BLaER1 treated with 17β-estradiol and CSF1 and Interleukin-3, amounts not matched to agents 10 nM and 100 nM (cell line): ENCODE results near the gene DUSP9.
A peak's percentile ranks its signal among the peaks of the same experiment; 100 is the strongest.
"Not testable (repeated sequence)": the region's sequence is repeated elsewhere in the genome, so short reads cannot be mapped to it uniquely, and the experiment has no call there.

Experiments
- H3K27ac ChIP-seq, 11 experiments: shearing (Covaris generic); formaldehyde crosslinking; 2 replicates each; pipeline ENCODE4 v1.8.1; 2022
- H3K27me3 ChIP-seq, 11 experiments: shearing (Covaris generic); formaldehyde crosslinking; 2 replicates each; pipeline ENCODE4 v1.8.1; 2022
- H3K36me3 ChIP-seq, 11 experiments: shearing (Covaris generic); formaldehyde crosslinking; 2 replicates each; pipeline ENCODE4 v1.8.1; 2022
- H3K4me1 ChIP-seq, 10 experiments: shearing (Covaris generic); formaldehyde crosslinking; 2 replicates each; pipeline ENCODE4 v1.8.1; 2022
- H3K4me2 ChIP-seq, 11 experiments: shearing (Covaris generic); formaldehyde crosslinking; 2 replicates each; pipeline ENCODE4 v1.8.1; 2022
- H3K4me3 ChIP-seq, 10 experiments: shearing (Covaris generic); formaldehyde crosslinking; 2 replicates each; pipeline ENCODE4 v1.8.1; 2022
- H3K9ac ChIP-seq, 11 experiments: shearing (Covaris generic); formaldehyde crosslinking; 2 replicates each; pipeline ENCODE4 v1.8.1; 2022
- H3K9me3 ChIP-seq, 11 experiments: shearing (Covaris generic); formaldehyde crosslinking; replicated peaks in 1 of 11; 2 replicates each; pipeline ENCODE4 v1.8.1; 2022
- H4K20me1 ChIP-seq, 11 experiments: shearing (Covaris generic); formaldehyde crosslinking; 2 replicates each; pipeline ENCODE4 v1.8.1; 2022
- Cebpa-rat ChIP-seq, 11 experiments: shearing (Covaris generic); IDR thresholded peaks; 2 replicates each; pipeline ENCODE4 v1.8.1; 2022

DUSP9 gene

GRCh38 chrX:153692003-153692402 is 45.0 kb downstream of the DUSP9 start:
- Histone ChIP-seq H4K20me1 (peaks cover 0 to 60% (median 29%) of the 10 kb centered on the region in 11 experiments; a peak in 18 of 22 replicates), H3K9ac (no peak overlapping the region), H3K4me2 (peak overlapping the region in 6 of 11 experiments; percentile 32 to 53 (median 42); a peak in 11 of 22 replicates), H3K36me3 (peaks cover 0 to 9% (median 0%) of the 10 kb centered on the region in 11 experiments; a peak in 3 of 22 replicates), H3K27me3 (peaks cover 11 to 55% (median 29%) of the 10 kb centered on the region in 11 experiments; a peak in 21 of 22 replicates), H3K4me3 (no peak overlapping the region), H3K27ac (no peak overlapping the region), H3K4me1 (peaks cover 0 to 20% (median 11%) of the 10 kb centered on the region in 10 experiments; a peak in 12 of 20 replicates), H3K9me3 (peaks cover 0 to 19% (median 10%) of the 10 kb centered on the region in 11 experiments; a peak in 11 of 22 replicates)
- TF ChIP-seq Cebpa-rat (IDR thresholded peaks at IDR 0.05): no peak

DNA sequence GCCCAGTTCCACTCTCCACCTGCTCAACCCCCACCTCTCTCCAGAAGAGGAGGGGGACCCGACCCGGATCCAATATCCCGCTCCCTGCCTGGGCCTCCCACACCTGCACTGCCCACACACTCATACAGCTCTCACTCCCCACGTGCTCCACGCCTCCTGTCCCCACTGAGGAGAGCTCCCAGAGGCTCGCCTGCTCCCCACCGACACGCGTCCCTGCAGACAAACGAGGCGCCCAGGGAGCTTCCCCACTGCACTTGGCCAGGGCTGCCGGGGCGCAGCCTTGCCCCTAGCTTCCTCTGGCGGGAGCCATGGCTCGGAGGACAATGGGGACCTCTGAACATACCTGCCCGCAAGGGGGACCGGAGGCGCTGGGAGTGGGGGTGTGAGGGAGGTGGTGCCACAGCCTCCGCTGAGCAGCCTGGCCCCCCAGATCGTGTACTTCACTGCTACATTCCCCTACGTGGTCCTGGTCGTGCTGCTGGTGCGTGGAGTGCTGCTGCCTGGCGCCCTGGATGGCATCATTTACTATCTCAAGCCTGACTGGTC is 45.7 kb downstream of the DUSP9 start:
- no peak overlapping the region for H3K27ac ChIP-seq
- TF ChIP-seq Cebpa-rat (IDR thresholded peaks at IDR 0.05): no peak

DNA sequence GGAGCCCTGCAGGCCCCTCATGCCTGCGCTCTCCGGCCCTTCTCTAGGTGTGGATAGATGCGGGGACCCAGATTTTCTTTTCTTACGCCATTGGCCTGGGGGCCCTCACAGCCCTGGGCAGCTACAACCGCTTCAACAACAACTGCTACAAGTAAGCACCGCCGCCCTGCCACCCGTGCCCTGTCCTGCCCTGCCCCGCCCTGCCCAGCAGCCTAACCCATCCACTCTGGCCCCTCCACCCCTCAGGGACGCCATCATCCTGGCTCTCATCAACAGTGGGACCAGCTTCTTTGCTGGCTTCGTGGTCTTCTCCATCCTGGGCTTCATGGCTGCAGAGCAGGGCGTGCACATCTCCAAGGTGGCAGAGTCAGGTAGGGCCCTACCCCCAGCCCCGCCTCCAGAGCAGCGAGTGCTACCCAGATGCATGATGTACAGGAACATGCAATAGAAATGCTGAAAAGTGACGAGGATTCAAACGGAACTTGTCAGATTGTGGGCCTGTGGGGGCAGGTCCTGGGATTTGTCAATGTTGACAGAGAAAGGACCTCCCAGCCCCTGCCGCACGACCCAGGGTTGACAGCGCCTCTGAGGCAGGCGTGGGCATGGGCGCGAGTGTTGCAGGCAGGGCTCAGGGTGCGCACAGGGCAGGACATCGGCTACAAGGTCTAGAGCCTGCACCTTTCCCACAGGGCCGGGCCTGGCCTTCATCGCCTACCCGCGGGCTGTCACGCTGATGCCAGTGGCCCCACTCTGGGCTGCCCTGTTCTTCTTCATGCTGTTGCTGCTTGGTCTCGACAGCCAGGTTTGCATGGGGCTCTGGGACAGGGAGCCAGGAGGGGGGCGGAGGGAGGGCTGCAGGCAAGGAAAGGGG is 46.4 kb downstream of the DUSP9 start:
- TF ChIP-seq Cebpa-rat (IDR thresholded peaks at IDR 0.05): no peak
- peaks cover 0 to 17% (median 3%) of the 10 kb centered on the region in 11 experiments; a peak in 11 of 22 replicates for H3K36me3 ChIP-seq
- no peak overlapping the region for H3K9ac ChIP-seq
- H3K4me2 ChIP-seq: peak overlapping the region in 5 of 11 experiments; percentile 32 to 53 (median 49); a peak in 4 of 22 replicates
- no peak overlapping the region for H3K27ac ChIP-seq
- H4K20me1 ChIP-seq: peaks cover 3 to 73% (median 40%) of the 10 kb centered on the region in 11 experiments; a peak in 21 of 22 replicates
- H3K4me1 ChIP-seq: peaks cover 0 to 20% (median 10%) of the 10 kb centered on the region in 10 experiments; a peak in 12 of 20 replicates
- H3K27me3 ChIP-seq: peaks cover 17 to 67% (median 40%) of the 10 kb centered on the region in 11 experiments
- H3K4me3 ChIP-seq: no peak overlapping the region
- H3K9me3 ChIP-seq: peaks cover 0 to 16% (median 10%) of the 10 kb centered on the region in 11 experiments; a peak in 9 of 22 replicates

More for the DNA sequence above, 45.7 kb downstream of the DUSP9 start:
- Histone ChIP-seq H3K9ac (peak overlapping the region in 1 of 11 experiments; percentile 18; a peak in 1 of 22 replicates), H4K20me1 (peaks cover 0 to 66% (median 33%) of the 10 kb centered on the region in 11 experiments; a peak in 19 of 22 replicates), H3K4me2 (peak overlapping the region in 6 of 11 experiments; percentile 32 to 53 (median 42); a peak in 12 of 22 replicates), H3K9me3 (peaks cover 0 to 16% (median 10%) of the 10 kb centered on the region in 11 experiments; a peak in 9 of 22 replicates), H3K36me3 (peaks cover 0 to 14% (median 0%) of the 10 kb centered on the region in 11 experiments; a peak in 7 of 22 replicates), H3K4me3 (no peak overlapping the region), H3K27me3 (peaks cover 11 to 62% (median 34%) of the 10 kb centered on the region in 11 experiments; a peak in 21 of 22 replicates), H3K4me1 (peaks cover 0 to 20% (median 10%) of the 10 kb centered on the region in 10 experiments; a peak in 12 of 20 replicates)

DNA sequence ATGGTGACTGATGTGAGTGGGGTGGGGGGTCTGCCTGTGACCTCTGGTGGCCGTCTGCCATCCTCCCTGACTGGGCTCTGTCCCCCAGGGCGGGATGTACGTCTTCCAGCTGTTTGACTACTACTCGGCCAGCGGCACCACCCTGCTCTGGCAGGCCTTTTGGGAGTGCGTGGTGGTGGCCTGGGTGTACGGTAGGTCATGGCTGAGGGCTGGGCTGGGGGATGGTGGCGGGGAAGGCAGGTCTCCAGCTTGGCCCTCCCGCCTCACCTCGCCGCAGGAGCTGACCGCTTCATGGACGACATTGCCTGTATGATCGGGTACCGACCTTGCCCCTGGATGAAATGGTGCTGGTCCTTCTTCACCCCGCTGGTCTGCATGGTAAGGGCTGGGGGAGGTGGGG is 47.3 kb downstream of the DUSP9 start:
- Histone ChIP-seq H3K9me3 (peaks cover 0 to 16% (median 10%) of the 10 kb centered on the region in 11 experiments; a peak in 9 of 22 replicates), H4K20me1 (peaks cover 10 to 82% (median 48%) of the 10 kb centered on the region in 11 experiments; a peak in 21 of 22 replicates), H3K36me3 (peaks cover 0 to 25% (median 11%) of the 10 kb centered on the region in 11 experiments; a peak in 13 of 22 replicates), H3K27me3 (peaks cover 24 to 68% (median 41%) of the 10 kb centered on the region in 11 experiments), H3K4me1 (peaks cover 0 to 20% (median 10%) of the 10 kb centered on the region in 10 experiments; a peak in 12 of 20 replicates)
- H3K27ac ChIP-seq, H3K4me2 ChIP-seq, H3K9ac ChIP-seq, H3K4me3 ChIP-seq: not testable (repeated sequence)

GRCh38 chrX:153694687-153695270 is 47.8 kb downstream of the DUSP9 start:
- H3K4me2 ChIP-seq: no peak overlapping the region
- H3K9me3 ChIP-seq: peaks cover 0 to 12% (median 6%) of the 10 kb centered on the region in 11 experiments; a peak in 9 of 22 replicates
- H3K27me3 ChIP-seq: peaks cover 30 to 69% (median 42%) of the 10 kb centered on the region in 11 experiments
- peaks cover 0 to 30% (median 15%) of the 10 kb centered on the region in 11 experiments; a peak in 13 of 22 replicates for H3K36me3 ChIP-seq
- no peak overlapping the region for H3K27ac ChIP-seq
- H3K4me3 ChIP-seq: no peak overlapping the region
- H4K20me1 ChIP-seq: peaks cover 10 to 82% (median 52%) of the 10 kb centered on the region in 11 experiments; a peak in 21 of 22 replicates
- peaks cover 0 to 18% (median 10%) of the 10 kb centered on the region in 10 experiments; a peak in 12 of 20 replicates for H3K4me1 ChIP-seq
- H3K9ac ChIP-seq: no peak overlapping the region
- no peak for TF ChIP-seq Cebpa-rat (IDR thresholded peaks at IDR 0.05)

DNA sequence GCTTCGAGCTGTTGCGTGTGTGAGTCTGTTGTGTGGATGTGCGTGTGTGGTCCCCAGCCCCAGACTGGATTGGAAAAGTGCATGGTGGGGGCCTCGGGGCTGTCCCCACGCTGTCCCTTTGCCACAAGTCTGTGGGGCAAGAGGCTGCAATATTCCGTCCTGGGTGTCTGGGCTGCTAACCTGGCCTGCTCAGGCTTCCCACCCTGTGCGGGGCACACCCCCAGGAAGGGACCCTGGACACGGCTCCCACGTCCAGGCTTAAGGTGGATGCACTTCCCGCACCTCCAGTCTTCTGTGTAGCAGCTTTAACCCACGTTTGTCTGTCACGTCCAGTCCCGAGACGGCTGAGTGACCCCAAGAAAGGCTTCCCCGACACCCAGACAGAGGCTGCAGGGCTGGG is 49.1 kb downstream of the DUSP9 start:
- Histone ChIP-seq H3K4me1 (peaks cover 5 to 24% (median 20%) of the 10 kb centered on the region in 10 experiments), H3K4me3 (no peak overlapping the region), H3K4me2 (no peak overlapping the region), H3K27ac (no peak overlapping the region), H3K27me3 (peaks cover 37 to 73% (median 49%) of the 10 kb centered on the region in 11 experiments), H3K9ac (no peak overlapping the region), H3K36me3 (peaks cover under 1 to 42% (median 19%) of the 10 kb centered on the region in 11 experiments; a peak in 13 of 22 replicates), H3K9me3 (peaks cover 0 to 4% (median 0%) of the 10 kb centered on the region in 11 experiments; a peak in 1 of 22 replicates), H4K20me1 (peaks cover 21 to 86% (median 66%) of the 10 kb centered on the region in 11 experiments; a peak in 21 of 22 replicates)
- no peak for TF ChIP-seq Cebpa-rat (IDR thresholded peaks at IDR 0.05)

DNA sequence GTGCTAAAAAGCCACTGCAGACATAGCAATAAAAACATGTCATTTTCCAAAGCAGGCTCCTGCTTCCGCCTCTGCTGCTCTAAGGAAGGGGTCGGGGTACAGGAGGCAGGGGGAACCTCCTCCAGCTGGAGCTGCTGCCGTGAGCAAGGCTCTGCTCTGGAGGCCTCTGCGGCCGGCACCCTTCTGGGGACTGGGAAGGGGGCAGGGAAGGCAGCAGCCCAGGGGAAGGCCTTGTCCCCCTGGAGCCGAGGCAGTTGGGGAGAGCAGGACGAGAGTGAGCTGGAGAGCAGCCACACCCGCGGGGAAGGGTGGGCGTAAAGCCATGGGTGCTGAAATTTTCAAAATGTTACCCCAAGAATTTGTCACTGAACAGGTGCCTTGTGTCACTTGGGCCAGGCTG is 49.5 kb downstream of the DUSP9 start:
- H3K27ac ChIP-seq, H3K9ac ChIP-seq, H3K9me3 ChIP-seq, H3K4me3 ChIP-seq, H3K4me2 ChIP-seq: not testable (repeated sequence)
- peaks cover 9 to 29% (median 24%) of the 10 kb centered on the region in 10 experiments for H3K4me1 ChIP-seq
- peaks cover 26 to 87% (median 70%) of the 10 kb centered on the region in 11 experiments; a peak in 21 of 22 replicates for H4K20me1 ChIP-seq
- peaks cover 42 to 77% (median 54%) of the 10 kb centered on the region in 11 experiments for H3K27me3 ChIP-seq
- H3K36me3 ChIP-seq: peaks cover 5 to 46% (median 22%) of the 10 kb centered on the region in 11 experiments; a peak in 17 of 22 replicates

GRCh38 chrX:153696986-153697722 is 50.2 kb downstream of the DUSP9 start:
- not testable (repeated sequence) for H3K27ac ChIP-seq, H3K9me3 ChIP-seq

More at GRCh38 chrX:153696986-153697722, 50.2 kb downstream of the DUSP9 start:
- H3K4me2 ChIP-seq, H3K4me3 ChIP-seq, H3K9ac ChIP-seq: not testable (repeated sequence)
- Histone ChIP-seq H3K4me1 (peaks cover 16 to 29% (median 26%) of the 10 kb centered on the region in 10 experiments), H4K20me1 (peaks cover 29 to 87% (median 73%) of the 10 kb centered on the region in 11 experiments; a peak in 21 of 22 replicates), H3K27me3 (peaks cover 48 to 84% (median 60%) of the 10 kb centered on the region in 11 experiments), H3K36me3 (peaks cover 11 to 53% (median 25%) of the 10 kb centered on the region in 11 experiments; a peak in 20 of 22 replicates)
